ENCODE measurements around the gene TXNRD2.

GRCh38 chr22:19879992-19880785 is 61.4 kb downstream of the TXNRD2 start:
- no peak for TF ChIP-seq POLR2AphosphoS5 (IDR thresholded peaks at IDR 0.05)
- TF ChIP-seq CTCF (IDR thresholded peaks at IDR 0.05): no peak
- TF ChIP-seq POLR2A (IDR thresholded peaks at IDR 0.05): no peak
- no peak for TF ChIP-seq EP300 (IDR thresholded peaks at IDR 0.05)
